GM18517 (cell line): ENCODE data around the gene CCN5.

ENCODE experiments used
- ATAC-seq: cut with Tn5 transposase; IDR thresholded peaks from one replicate; pipeline ENCODE4 v1.9.1; 2021; ENCODE audit warnings: mild to moderate bottlenecking, moderate library complexity; ENCODE audit not compliant: unreplicated experiment

Gene CCN5

DNA sequence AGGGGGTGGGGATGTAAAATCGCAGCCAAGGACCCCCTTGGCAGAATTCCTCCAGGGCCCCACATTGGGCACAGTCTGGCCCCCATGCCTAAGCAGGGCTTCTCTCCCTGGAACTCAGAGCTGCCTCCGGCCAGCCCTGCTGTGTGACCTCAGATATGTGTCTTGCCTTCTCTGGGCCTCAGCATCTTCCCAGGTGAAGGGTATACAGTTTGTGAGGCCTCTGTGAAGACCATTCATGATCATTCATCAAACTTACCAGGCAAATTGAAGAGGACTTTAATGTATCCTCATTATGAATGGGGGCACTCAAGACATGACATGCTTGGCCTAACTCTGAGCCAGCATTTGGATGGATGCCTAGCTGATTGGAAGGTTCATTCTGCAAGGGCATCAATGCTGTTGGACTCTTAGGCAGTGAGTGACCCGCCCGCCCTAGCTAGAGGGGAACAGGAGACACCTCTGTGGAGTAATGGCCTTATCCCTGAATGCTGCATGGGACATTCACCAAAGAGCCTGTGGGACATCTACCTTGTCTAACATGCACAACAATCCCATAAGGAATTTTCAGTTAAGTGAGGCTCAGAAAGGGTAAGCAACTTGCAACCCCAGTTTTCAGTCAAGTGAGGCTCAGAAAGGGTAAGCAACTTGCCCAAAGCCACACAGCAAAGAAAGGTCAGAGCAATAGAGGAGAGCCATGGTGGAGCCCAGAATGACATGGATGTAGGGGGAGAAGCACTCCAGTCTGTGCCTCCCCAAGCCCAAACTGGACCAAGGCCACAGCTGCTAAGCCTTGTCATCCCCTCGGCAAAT lies 535 bp downstream of the CCN5 start:
- no peak for ATAC-seq

DNA sequence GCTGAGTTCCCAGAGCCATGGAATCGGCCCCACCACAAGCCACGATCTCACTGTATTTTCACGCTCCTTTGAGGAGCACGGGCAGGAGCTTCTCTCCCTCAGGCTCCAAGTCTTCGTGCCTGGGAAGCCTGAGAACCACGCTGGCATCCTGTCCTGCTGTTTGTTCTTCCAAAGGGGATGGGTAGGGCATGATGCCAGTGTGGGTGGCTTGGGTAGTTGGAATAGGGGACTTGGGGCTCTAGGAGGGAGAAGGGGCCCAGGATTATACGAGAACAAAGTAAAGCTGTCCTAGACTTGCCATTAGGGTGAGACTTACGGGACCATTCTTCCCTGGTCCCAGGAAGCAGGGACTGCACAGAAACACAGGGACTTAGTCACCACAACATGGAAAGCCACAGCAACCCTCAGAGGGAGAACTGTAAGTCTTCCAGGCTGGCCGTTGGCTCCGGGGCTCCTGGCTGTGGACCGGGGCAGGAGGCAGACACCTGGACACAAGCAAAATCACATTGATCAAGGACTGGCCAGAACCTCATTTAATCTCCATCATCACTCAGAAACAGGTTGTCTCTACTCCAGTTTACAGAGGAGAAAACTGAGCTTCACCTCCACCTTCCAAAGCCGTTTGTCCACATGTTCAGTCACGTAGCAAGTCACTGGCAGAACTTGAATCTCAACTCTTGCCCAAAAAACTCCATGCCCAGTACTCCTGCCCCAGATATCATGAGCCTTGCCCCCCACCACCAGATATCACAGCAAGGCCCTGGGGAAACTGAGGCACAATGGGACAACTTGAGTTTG lies 1.3 kb downstream of the CCN5 start:
- no peak for ATAC-seq

DNA sequence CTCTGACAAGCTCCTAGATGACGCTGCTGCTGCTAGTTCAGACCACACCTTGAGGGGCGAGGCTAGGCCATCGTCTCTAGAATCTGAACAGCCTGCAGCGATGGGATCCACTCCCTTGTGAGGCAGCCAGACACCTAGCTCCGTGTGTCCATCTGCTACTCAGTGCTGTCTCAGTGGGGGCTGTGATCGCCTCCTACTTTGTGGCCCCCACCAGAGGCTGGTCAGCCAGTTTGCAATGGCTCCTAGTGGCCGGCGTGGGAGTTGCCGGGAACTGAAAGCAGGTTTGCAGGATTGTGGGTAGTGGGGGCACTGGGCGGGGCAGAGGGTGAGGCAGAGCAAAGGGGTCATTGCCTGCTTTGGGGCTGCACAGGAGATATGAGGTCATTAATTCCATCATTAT lies 2.8 kb downstream of the CCN5 start:
- ATAC-seq: no peak

DNA sequence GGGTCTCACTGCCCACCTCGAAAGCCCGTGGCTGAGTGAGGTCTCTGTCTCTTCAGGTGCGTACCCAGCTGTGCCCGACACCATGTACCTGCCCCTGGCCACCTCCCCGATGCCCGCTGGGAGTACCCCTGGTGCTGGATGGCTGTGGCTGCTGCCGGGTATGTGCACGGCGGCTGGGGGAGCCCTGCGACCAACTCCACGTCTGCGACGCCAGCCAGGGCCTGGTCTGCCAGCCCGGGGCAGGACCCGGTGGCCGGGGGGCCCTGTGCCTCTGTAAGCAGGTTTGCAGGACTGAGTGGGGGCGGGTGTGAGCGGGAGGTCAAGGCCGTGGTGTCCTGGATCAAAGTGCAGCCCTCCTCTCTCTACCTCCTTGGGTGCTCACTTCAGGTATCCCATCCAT lies 4.7 kb downstream of the CCN5 start:
- no peak for ATAC-seq

DNA sequence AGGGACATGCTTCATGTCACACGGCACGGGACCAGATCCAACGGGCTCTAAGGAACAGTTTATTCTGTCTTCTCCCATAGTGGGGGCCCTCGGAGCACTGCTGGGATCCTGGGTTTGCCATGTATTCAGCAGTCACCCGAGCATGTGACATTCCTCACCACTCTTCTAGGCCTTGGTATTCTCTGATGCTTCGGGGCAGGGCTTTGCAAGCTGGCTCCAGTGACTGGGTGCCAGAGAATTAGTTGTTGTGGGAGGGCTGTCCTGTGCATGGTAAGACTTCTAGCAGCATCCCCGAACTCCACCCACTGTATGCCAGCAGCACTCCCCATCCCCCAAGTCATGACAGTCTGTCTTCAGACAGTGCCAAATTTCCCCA lies 5.4 kb downstream of the CCN5 start:
- no peak for ATAC-seq

DNA sequence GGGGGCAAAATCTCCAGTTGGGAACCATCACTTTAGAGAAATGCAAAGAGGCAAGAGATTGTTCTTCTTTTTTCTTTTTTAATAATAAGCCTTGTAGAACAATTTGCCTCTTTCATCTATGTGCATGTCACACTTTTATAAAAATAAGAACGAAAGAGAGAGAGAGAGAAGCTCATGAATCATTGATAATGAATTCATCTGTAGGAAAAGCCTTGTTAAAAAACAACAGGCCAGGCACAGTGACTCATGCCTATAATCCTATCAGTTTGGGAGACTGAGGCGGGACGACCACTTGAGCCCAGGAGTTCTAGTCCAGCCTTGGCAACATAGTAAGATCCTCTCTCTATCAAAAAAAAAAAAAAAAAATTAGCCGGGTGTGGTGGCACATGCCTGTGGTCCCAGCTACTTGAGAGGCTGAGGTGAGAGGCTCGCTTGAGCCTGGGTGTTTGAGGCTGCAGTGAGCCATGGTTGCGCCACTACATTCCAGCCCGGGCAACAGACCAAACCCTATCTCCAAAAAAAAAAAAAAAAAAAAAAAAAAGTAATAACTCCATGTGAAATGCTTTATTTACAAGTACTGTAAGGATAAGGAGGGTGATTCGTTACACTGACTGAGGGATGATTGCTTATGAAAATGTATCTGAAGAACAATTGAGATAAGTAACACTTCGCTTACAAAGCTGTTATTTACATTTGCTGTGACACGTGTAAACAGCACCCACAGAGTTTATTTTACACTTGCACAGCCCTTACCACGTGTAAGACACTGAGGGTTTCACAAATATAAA lies 6.0 kb downstream of the CCN5 start:
- no peak for ATAC-seq

DNA sequence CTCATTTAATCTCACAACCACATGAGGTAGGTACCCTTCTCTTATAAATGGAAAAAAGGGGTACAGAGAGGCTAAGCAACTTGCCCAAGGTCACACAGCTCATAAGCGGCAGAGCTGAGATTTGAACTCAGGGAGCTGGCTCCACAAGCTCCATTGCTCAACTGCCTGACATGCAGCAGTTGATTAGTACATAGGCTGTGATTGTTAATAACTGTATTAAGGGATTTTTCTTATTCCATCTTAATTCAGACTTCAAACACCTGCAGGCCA lies 6.6 kb downstream of the CCN5 start:
- ATAC-seq: no peak

DNA sequence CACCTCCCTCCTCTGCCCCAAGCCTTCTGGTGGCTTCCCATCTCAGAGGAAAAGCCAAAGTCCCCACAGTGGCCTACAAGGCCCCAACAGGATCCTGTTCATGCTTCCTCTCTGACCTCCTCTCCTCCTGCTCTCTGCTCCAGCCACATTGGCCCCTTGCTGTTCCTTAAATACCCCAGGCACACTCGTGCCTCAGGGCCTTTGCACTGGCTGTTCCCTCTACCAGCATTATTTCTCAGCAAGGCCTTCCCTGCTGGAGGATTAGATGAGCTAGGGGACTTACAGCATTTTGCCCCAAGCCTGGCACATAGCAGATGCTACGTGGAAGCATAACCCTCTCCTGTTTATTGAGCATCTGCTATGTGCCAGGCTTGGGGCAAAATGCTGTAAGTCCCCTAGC lies 7.8 kb downstream of the CCN5 start:
- no peak for ATAC-seq

DNA sequence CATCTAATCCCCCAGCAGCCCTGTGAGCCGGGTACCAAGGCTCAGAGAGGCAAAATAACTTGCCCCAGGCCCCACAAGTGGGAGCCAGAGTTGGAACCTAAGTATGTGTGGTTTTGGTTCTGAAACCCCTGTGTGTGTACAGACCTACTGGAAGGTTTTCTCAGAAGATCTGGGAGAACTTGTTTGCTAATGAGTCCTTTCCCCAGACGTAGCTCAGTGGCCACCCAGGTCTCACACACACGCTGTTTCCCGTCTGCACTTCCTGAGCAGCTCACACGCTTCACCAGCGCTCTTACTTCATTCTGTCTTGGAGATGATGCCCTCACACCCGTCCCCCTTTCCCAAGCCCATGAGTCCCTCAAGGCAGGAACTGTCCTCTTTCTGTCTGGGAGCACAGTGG lies 8.2 kb downstream of the CCN5 start:
- ATAC-seq: no peak

DNA sequence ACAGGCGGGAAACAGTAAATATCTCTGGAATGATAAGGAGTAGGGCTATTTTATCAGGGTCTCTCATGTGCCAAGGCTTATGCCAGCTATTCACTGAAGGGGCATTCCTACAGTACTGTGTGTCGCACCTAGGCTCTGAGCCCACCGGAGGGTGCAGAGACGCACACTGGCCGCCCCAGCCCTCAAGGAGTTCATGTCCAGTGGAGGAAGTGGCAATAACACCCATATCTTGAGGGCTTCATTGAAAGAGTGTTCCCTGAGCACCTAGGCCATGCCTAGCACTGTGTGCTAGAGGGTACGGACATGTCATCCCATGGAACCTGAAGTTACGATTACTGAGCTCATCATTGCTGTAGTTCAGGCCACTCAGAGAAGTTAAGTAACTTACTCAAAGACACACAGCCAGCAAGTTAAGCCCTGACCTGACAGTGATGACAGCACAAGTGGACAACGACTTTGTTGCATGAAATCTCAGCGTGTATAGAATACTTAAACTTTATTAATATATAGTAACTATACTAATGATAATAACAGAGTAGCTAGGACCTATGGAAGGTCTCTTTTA lies 8.7 kb downstream of the CCN5 start:
- ATAC-seq: no peak

DNA sequence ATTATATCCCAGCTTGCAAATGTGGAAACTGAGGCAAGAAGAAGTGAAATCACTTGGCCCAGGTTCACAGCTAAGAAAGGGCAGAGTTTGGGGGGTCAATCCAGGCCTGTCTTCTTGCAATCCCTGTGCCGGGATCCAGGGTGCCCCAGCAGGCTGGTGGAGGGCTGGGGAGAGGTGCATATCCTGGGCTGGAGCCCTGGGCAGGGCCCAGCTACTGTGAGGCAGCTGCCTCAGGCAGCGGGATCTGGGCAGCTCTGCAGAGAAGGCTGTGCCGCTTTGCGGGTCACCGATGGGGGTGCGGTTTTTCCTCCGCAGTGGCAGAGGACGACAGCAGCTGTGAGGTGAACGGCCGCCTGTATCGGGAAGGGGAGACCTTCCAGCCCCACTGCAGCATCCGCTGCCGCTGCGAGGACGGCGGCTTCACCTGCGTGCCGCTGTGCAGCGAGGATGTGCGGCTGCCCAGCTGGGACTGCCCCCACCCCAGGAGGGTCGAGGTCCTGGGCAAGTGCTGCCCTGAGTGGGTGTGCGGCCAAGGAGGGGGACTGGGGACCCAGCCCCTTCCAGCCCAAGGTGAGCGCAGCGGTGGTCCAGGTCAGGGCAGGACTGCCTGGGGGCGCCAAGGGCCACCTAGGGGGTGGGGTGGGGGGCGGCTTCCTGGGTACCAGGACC lies 9.4 kb downstream of the CCN5 start:
- ATAC-seq: no peak

DNA sequence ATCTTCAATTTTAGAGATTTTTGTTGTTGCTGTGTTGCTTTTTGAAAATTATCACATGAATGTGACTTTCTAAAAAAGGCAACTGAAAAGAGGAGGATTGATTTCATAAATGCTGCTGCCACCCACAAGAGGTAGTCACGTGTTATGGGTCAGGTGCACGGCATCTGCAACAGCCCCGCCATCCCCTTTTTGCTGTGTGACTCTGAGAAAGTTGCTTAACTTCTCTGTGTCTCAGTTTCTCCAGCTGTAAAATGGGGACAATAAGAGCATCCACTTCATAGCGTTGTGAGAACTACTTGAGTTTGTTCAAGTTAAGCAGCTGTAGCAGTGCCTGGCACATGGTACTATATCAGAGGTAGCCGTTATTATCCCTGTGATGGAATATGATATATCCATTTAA lies 10.7 kb downstream of the CCN5 start:
- ATAC-seq: no peak

DNA sequence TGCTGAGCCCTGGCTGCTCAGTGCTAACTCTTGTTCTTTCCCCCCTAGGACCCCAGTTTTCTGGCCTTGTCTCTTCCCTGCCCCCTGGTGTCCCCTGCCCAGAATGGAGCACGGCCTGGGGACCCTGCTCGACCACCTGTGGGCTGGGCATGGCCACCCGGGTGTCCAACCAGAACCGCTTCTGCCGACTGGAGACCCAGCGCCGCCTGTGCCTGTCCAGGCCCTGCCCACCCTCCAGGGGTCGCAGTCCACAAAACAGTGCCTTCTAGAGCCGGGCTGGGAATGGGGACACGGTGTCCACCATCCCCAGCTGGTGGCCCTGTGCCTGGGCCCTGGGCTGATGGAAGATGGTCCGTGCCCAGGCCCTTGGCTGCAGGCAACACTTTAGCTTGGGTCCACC lies 11.9 kb downstream of the CCN5 start:
- ATAC-seq: no peak

DNA sequence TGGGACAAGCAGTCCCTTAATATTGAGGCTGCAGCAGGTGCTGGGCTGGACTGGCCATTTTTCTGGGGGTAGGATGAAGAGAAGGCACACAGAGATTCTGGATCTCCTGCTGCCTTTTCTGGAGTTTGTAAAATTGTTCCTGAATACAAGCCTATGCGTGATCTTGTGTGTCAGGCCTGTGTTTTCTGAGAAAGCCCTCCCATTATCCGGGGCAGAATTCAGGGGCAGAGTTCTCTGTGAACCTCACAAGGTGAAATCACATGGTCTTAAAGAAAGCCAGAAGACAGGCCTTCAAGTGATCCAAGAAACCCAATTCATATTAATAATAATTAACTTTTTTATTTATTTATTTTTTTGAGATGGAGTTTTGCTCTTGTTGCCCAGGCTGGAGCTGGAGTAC lies 12.5 kb downstream of the CCN5 start:
- no peak for ATAC-seq

DNA sequence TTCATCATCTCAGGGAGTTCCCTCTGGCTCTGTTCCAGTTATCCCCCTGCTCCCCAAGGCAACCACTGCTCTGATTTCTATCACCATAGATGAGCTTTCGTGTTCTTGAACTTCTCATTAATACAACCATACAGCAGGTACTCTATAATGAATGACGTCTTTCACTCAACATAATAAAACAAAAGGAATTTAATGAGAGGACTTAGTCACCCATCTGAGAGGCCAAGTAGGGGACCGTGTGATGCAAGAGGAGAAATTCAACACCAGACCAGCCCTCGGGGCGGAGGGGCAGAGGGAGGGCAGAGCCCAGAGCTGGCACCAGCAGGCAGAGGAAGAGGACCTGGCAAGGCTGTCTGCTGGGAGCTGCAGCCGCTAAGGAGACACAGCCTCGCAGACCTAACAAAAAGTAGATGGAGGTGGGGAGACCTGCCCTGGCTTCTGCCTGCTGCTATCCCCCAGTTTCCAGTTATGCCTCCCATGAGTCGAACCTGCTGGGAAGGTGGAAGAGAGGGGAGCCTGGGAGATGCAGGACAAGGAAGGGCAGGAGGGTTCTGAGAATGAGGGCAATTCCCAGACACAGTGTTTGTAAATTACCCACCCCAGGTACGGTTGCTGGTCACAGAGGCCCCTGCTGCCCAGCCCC lies 13.8 kb downstream of the CCN5 start:
- no peak for ATAC-seq

DNA sequence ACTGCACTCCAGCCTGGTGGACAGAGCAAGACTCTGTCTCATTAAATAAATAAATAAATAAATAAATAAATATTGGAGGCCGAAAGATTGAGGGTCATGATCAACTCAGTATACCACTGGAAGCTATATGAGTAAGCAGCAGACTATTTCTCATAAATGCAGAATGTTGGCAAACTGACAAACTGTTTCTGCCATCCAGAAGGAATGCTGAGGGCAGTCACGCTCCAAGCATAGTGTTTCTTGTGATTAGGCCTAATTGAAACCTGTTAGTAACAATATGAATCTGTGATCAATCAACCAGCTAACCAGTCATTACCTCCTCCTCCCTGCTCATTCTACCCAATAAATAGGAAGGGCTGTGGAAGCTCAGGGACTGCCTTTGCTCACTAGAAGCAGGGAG lies 15.3 kb downstream of the CCN5 start:
- ATAC-seq: no peak

DNA sequence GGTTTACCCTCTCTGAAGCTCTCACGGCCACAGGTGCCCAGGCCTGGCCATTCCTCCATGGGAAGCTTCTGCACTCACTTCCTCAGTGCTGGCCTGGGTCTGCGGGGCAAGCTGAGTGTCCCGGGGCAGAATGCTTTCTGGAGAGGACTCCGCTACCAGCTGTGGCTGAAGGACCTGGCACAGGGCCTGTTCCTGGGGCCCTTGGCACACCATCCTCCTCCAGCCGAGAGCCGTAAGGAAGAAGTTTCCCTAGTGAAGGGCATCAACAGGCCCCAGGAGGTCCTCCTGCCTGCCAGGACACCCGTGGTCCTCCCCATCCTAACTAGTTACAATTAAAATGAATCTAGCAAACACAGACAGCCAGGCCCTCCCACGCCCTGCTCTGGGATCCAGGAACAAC lies 16.5 kb downstream of the CCN5 start:
- ATAC-seq: no peak

DNA sequence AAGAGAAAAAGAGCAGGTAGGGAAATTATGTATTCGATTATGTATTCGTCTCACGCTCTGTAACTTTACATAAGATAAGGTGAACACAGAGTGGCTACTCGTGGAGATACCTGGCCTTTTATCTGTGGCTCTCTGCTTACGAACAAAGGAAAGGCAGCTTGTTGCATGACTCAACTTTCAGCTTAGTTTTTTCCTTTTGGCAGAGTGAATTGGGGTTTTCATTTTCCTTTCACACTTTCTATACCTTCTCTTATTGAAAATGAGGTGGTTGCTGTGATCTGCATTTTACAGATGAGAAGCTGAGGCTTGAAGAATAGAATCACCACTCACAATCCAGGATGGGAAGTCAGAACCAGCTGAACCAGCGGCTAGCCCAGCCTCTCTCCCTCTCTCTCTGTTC lies 17.2 kb downstream of the CCN5 start:
- ATAC-seq: no peak

DNA sequence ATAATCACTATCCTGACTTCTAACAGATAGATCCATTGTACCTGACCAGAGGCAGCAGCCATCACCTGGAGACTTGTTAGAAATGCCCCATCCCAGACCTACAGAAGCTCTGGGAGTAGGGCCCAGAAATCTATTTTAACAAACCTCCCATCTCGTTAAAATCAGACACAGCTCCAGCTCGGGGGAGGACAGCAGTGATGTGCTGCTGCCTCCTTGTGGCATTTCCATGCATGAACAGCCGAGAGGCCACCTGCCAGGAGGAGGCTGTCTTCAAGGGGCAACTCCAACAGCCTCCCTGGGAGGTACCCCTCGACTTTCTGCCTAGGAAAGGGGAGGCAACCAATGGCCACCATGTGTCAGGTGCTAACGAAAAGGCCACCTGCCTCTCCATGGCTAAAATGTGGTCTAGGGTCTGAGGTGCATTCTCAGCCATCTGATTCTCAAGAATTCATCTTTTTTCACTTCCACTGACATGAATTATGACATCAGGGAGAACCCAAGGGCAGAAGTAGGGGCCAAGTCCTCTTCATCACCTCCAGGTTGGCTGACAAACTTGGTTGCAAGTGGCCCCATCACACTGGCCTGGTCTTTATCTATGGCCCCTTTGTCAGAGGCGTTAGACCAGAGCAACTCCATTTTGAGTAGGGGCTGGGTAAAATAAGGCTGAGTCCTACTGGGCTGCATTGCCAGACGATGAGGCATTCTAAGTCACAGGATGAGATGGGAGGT lies 18.3 kb downstream of the CCN5 start:
- ATAC-seq: no peak

DNA sequence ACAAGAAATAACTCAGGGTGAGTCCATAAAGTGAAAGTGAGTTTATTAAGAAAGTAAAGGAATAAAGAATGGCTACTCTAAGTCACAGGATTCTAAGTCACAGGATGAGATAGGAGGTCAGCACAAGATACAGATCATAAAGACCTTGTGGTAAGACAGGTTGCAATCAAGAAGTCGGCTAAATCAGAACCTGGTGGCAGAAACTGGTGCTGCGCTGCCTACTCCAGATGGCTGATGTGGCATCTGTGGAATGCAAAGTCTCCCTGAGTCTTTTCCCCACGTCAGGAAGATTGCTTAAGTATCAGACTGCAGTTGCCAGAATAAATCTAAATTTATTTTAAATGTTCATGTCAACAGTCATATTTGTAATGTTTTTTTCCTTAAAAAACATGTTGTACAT lies 19.8 kb downstream of the CCN5 start:
- ATAC-seq: no peak
